WI38 (cell line): ENCODE measurements around the gene CYYR1.

Experiments used
- H3K4me3 ChIP-seq: 2 replicates; pipeline ENCODE4 v1.5.1; 2011; ENCODE audit warnings: low read depth, mild to moderate bottlenecking, control low read depth, low read length
- CTCF ChIP-seq: IDR thresholded peaks from 2 replicates; pipeline ENCODE4 v1.5.1; 2012; ENCODE audit warnings: low read depth, mild to moderate bottlenecking, control low read depth, low read length

CYYR1 gene

GRCh38 chr21:26555540-26556146 is 17.4 kb downstream of the CYYR1 start:
- H3K4me3 ChIP-seq: no peak overlapping the region
- no peak for TF ChIP-seq CTCF

- TF ChIP-seq CTCF: no peak
- H3K4me3 ChIP-seq: no peak overlapping the region
Observed at GRCh38 chr21:26554365-26554764, 18.7 kb downstream of the CYYR1 start.

DNA sequence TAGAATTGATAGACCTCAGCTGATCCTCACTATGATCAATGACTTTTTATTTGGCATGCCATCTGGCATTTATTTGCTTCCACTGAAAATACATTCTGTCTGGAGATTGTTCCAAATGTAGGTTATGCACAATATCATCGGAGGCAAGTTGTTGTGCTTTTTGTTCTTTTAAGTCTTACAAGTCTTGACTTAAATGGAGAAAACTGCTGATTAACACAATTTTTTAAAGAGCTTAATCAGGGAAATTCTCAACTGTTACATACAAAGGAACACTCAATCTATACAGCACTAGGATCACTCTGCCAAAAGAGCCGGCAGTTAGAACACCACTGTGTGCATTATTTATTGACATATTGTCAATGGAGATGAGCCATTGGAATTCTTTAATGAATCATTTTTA is 19.2 kb downstream of the CYYR1 start:
- no peak overlapping the region for H3K4me3 ChIP-seq
- no peak for TF ChIP-seq CTCF

GRCh38 chr21:26550326-26550725 is 22.8 kb downstream of the CYYR1 start:
- H3K4me3 ChIP-seq: no peak overlapping the region
- TF ChIP-seq CTCF: no peak

- no peak overlapping the region for H3K4me3 ChIP-seq
- TF ChIP-seq CTCF: no peak
Observed at GRCh38 chr21:26546446-26547097, 26.5 kb downstream of the CYYR1 start.

- H3K4me3 ChIP-seq: no peak overlapping the region
- TF ChIP-seq CTCF: no peak
Observed at GRCh38 chr21:26544201-26544775, 28.8 kb downstream of the CYYR1 start.

- no peak overlapping the region for H3K4me3 ChIP-seq
- TF ChIP-seq CTCF: no peak
Observed at GRCh38 chr21:26540651-26541050, 32.4 kb downstream of the CYYR1 start.
